Subcutaneous adipose tissue (tissue), 4 donors: ENCODE measurements around the gene ALKAL2. TPM values are rescaled to one million over a fixed set of nuclear protein-coding genes. Genes with fewer than 3 reads are reported as not detected.

Source experiments
- total RNA-seq, 4 donors: library from RNA; depleted of rRNA; stranded (reverse); fragments of >200 nt; gene quantifications; one replicate each; pipeline ENCODE4 v1.1.0, GENCODE V29; 2016
- TF ChIP-seq, protein P1 (sequence below): fragments of 450-650 bp; IDR thresholded peaks from one replicate; pipeline ENCODE4 v1.5.1; 2016; ENCODE audit warnings: low read depth, mild to moderate bottlenecking, control low read depth, antibody characterized with exemption, moderate library complexity

The ALKAL2 gene
- total RNA-seq, 4 donors from 2014 or later, result 0.98 to 11.2 (median 6.0) TPM

DNA sequence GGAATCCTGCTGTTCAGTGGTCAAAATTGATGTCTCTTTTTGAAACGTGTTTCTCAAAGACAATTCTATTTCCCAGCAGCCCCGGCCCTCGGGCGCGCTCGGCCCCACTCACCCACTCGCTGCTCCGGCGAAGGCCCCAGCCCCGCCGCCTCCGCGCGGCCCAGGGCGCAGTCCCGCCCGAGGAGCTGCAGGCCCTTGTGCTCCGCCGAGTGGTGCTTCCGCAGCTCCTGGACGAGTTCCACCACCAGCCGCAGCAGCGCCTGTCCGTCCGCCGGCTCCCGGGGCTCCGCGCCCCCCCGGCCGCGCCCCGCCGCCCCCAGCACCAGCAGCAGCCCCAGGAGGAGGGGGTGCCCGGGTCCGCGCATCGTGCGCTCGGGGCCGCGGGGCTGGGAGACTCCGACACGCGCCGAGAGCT lies 413 bp downstream of the ALKAL2 start:
- TF ChIP-seq, protein P1, sequence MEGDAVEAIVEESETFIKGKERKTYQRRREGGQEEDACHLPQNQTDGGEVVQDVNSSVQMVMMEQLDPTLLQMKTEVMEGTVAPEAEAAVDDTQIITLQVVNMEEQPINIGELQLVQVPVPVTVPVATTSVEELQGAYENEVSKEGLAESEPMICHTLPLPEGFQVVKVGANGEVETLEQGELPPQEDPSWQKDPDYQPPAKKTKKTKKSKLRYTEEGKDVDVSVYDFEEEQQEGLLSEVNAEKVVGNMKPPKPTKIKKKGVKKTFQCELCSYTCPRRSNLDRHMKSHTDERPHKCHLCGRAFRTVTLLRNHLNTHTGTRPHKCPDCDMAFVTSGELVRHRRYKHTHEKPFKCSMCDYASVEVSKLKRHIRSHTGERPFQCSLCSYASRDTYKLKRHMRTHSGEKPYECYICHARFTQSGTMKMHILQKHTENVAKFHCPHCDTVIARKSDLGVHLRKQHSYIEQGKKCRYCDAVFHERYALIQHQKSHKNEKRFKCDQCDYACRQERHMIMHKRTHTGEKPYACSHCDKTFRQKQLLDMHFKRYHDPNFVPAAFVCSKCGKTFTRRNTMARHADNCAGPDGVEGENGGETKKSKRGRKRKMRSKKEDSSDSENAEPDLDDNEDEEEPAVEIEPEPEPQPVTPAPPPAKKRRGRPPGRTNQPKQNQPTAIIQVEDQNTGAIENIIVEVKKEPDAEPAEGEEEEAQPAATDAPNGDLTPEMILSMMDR, result no peak

DNA sequence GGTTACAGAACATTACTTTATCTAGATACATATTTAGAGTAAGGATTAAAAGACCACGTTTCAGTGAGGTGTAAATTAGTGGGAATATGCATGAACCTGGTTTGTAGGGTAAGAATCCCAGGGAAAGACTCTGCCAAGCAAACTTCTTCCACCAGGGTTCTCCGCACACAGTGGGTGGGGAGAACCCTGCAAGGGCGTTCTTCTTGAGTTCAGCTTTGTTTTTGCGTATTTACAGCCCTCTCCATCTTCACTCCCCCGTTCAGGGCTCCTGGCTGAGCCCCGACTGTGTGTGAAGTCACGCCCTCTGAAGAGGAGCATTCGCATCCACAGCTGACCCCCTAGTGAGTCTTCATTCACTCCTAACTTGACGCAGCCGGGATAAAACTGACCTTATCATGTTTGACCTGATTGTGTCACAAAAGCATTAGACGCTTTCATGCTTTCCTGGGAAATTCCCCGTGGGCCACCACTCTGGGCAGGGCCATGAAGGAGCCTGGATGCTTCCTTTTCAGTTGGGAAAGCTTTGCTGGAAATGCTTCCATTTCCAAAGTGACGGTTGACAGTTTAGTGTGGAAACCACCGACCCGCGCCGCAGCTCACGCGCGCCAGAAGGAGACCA lies 1.0 kb downstream of the ALKAL2 start:
- TF ChIP-seq, protein P1, result no peak

DNA sequence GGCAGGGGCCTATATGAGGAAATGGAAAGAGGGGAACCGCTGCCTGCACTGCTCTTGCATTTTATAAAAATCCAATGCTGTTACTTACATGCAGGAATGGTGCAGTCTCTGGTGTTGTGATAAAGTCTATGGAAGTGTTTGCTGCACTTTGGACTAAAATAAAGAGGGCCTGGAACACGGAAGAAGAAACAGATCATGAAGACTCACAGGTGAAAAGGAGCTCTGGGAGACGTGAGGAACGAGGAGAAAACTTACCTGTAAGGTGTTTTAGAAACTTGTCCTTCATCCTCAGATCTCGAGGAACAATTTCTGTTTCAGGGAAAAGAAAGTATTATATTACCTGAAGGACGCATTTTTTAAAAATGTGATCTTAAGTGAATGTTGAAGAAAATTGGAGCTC lies 1.9 kb downstream of the ALKAL2 start:
- TF ChIP-seq, protein P1, result no peak

DNA sequence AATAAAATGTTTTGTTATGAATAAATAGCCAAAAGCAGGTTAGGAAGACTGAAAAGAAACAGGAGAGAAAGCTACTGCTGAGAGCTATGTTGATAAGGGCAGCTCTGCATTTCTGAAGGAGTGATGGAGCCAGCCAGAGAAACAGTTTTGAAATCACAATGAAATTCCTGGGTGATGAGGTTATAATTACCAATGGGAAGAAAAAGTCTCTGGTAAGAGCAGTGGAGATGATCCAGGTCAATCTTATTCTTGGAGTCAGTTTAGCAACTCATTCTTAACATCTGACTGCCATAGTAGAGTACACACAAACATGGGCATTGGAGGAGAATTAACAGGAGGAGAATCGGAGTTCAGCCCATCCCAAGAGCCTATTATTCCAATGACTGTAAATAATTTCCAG lies 2.4 kb downstream of the ALKAL2 start:
- TF ChIP-seq, protein P1, result no peak

DNA sequence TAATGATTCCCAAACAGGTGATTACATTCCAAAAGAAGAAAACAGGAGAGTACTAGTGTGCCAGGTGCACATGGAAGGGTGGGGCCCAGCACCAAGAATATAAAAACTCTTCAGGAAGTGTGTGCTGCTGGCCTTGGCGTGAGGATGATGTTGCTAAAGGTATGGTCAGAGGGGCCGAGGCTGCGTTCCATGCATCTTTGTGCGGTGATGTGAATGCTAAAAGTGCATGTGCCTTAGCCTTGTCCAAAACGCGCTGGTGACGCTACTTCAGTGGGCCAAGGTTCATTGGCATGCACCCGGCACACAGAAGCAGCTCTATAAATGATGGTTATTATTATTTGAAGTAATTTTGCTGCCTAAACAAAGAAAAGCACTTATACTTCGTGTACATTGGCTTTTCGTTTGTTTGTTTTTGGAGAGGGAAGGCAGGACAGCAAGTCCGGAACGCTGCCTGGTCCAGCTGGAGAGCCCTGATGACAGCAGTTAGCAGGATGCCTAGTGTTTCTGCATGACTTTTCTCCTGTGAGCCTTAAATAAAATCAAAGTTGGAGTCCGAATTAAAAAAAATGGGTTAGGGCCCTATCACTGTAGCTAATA lies 2.9 kb downstream of the ALKAL2 start:
- TF ChIP-seq, protein P1, result no peak

DNA sequence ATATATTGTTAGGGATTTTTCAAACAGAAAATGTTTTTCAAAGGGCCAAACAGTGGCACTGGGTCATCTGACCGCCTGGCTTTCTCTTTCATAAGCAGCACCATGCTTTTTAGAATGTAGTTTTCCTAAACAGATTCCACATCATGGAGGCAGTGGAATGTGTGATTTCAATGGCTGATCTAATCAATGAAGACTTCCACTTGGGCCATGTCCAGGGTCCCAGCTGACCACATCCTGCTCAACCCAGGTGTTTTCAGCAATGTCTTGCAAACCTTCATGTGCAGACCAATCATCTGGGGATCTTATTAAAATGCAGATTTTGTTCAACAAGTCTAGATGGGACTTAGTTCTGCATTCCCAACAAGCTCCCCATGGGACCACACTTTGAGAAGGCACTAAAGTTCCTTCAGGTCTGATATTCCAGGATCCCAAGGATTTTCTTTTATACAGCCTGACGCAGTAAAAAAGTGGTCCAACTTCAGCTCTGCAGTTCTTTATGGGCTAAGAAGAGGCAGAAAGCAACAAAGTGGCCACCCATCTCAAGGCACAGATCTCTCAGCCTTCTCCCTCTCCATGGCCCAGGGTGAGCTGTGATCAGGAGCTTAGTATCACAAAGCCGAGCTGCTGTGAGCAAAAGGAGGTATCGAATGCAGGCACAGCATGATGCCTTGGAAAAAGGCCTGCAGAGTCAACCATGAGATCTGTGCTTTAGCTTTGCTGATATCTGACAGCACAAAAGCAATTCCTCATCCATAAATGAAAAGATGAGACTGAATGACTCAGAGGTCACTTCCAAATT lies 3.7 kb downstream of the ALKAL2 start:
- TF ChIP-seq, protein P1, result no peak
